GM12864 (cell line): ENCODE results near the gene IGFBP4.

ENCODE experiments used
- DNase-seq: peaks from one replicate; pipeline ENCODE4 v3.0.0-alpha.2; 2011; ENCODE audit warnings: low read depth
- H3K4me3 ChIP-seq: 2 replicates; pipeline ENCODE4 v1.5.1; 2011; ENCODE audit warnings: mild to moderate bottlenecking, low read depth, low read length, control low read depth
- CTCF ChIP-seq: IDR thresholded peaks from 2 replicates; pipeline ENCODE4 v1.5.1; 2011; ENCODE audit warnings: low read depth, mild to moderate bottlenecking, moderate library complexity, low read length, control low read depth, inconsistent platforms; ENCODE audit errors: missing control alignments

IGFBP4 gene

DNA sequence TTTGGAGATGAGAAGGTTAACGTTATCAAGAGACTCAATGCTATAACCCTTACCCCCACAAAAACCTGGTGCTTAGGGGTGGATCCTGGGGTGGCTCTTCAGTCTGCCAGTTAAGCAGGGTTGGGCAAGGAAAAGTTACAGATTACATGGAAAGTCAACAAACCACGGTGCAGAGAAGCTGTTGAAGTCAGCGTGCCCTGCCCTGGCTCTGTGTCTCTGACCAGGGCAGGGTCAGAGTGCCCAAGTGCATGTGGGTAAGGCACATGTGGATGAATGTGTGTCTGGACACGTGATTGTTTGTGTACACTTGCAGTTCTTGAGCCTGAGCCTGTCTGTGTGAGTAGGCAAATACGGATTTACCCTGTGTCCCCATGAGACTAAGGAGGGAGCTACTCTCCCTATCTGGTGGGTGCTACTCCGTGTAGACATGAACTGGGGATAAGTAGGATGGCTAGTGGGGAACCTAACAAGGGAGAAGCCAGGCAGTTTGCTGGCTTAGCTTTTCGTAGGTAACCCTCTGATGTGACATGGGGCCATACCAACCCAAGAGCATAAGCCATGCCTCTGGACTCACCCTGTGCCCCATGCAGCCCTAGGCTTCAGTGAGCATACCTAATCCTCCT lies 5.5 kb downstream of the IGFBP4 start:
- H3K4me3 ChIP-seq, result no peak overlapping the region
- TF ChIP-seq CTCF, result no peak
- no peak for DNase-seq

- no peak overlapping the region for H3K4me3 ChIP-seq
- no peak for DNase-seq
- TF ChIP-seq CTCF, result peak; percentile 71
Measured at GRCh38 chr17:40450175-40450574, 6.9 kb downstream of the IGFBP4 start.

DNA sequence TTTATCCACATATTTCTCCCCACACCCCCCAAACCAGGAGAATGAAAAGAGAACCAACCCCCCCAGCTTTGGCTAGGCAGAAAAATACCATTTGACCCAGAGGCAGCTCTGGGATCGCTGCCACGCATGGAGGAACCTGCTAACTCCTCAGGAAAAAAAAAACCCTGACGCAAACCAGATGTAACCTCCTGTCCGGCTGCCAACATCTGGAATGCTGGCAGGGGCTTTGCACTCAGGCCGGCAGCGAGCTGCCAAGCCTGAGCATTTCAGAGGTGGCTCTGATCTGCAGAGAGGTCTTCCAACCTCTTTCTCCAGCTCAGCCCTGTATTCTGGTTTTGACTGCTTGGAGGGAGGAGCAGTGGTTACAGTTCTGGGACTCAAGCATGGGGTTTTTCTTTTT lies 8.2 kb downstream of the IGFBP4 start:
- no peak for DNase-seq
- no peak for TF ChIP-seq CTCF
- H3K4me3 ChIP-seq, result no peak overlapping the region

DNA sequence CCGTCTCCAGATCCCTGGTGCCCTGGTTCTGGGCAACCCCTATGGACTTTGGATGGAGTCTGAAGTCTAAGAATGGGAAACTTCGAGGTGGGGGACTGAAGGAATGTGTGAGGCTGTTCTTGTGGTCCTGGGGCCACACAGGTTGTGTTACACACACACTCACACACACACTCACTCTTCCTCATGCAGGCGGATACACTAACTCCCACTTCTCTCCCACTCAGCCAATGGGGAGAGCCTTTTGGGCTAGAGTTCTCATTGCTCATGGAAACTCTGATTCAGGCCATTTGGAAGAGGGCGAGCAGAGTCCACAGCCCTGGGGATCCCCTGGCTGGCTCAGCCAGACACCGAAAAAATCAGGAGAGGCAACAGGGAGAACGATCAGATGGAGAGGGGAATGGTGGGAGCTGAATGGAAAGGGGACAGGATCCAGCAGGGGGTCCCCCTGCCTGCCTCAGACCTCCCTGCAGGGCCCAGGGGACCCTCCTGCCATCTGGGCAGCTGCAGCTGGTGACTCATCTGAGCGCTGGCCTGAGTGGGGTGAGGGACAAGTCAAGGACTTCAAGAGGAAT lies 9.1 kb downstream of the IGFBP4 start:
- TF ChIP-seq CTCF, result no peak
- no peak for DNase-seq
- H3K4me3 ChIP-seq, result no peak overlapping the region

DNA sequence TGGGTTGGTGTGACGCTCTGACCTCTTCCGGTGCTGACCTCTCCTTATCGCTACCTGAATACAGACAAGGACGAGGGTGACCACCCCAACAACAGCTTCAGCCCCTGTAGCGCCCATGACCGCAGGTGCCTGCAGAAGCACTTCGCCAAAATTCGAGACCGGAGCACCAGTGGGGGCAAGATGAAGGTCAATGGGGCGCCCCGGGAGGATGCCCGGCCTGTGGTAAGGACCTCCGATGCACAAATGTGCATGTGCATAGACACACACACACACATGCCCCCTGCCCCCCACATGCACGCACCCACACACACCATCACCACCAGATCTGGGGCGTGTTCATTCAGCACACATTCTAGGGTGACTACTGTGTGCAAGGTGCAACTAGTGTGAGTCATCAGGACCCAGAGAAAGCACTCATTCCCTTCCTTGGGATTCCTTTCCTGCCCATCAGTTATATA lies 9.7 kb downstream of the IGFBP4 start:
- TF ChIP-seq CTCF, result no peak
- no peak for DNase-seq
- no peak overlapping the region for H3K4me3 ChIP-seq

GRCh38 chr17:40453881-40454612 lies 10.8 kb downstream of the IGFBP4 start:
- DNase-seq, result no peak
- no peak overlapping the region for H3K4me3 ChIP-seq
- TF ChIP-seq CTCF, result no peak
